ENCODE data around the gene PDE4D. TPM values are rescaled to one million over a fixed set of nuclear protein-coding genes. Genes with fewer than 3 reads are reported as not detected.
"Not testable (repeated sequence)": the region's sequence is repeated elsewhere in the genome, so short reads cannot be mapped to it uniquely, and the experiment has no call there.

Gene PDE4D
- total and polyA plus RNA-seq, 9 donors: 21.1 to 65.9 (median 33.0) TPM

DNA sequence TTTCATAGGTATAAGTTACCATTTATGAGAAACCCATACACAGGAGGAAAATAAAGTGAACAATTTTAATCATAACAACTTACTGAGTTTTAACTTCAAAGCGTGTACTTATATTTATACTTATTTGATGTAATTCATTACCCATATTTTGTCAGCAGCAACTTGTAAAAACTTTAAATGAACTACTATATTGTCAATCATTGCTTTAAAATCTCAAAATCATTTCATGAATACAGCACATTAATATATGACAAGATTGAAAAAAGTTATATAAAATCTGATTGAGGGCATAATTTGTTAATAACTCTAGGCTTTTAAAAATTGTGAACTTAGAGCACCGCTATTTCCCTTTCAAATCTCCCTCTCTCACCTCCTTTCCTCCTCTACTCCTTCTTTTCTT lies 573.1 kb downstream of the PDE4D start:
- H3K4me1 ChIP-seq (ENCODE audit: control insufficient read depth, insufficient read depth, low read length): peaks cover 23% of the 10 kb centered on the region
- no peaks in the 10 kb centered on the region for H3K9me3 ChIP-seq (replicated peaks; ENCODE audit: control insufficient read depth, low read depth, low read length)
- DNase-seq: no peak
- H3K27me3 ChIP-seq (ENCODE audit: control insufficient read depth, insufficient read depth, low read length): no peaks in the 10 kb centered on the region
- no peaks in the 10 kb centered on the region for H3K36me3 ChIP-seq (ENCODE audit: control insufficient read depth, insufficient read depth, low read length)
- no CpG with 5 or more reads among the region's 2 CpGs for WGBS (ENCODE audit: insufficient coverage)
- no peak overlapping the region for H3K4me3 ChIP-seq (ENCODE audit: low read length)
- no peak overlapping the region for H3K27ac ChIP-seq (ENCODE audit: low read length)

DNA sequence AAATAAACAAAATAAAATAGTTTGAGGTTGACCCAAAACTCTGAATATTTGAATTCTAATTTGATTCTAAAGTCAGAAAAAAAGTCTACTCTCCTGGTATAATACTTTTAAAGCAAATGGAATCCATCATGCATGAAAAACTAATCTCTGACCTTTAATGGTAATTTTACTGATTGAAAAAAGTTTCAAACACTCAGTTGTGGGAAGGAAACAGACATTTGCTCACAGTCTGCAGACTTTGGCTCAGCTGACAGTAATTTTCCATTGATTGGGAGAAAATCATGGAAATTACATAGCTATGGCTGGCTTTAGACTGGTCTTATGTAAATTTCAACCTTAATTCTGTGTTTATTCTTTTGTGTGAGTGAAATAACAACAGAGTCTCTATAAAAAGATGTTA lies 574.3 kb downstream of the PDE4D start:
- Histone ChIP-seq H3K4me1 (ENCODE audit: control insufficient read depth, insufficient read depth, low read length) (peaks cover 31% of the 10 kb centered on the region), H3K4me3 (ENCODE audit: low read length) (no peak overlapping the region), H3K36me3 (ENCODE audit: control insufficient read depth, insufficient read depth, low read length) (no peaks in the 10 kb centered on the region), H3K9me3 (replicated peaks; ENCODE audit: control insufficient read depth, low read depth, low read length) (no peaks in the 10 kb centered on the region), H3K27ac (ENCODE audit: low read length) (peak overlapping the region; percentile 93), H3K27me3 (ENCODE audit: control insufficient read depth, insufficient read depth, low read length) (no peaks in the 10 kb centered on the region)
- peak; percentile 92 for DNase-seq

DNA sequence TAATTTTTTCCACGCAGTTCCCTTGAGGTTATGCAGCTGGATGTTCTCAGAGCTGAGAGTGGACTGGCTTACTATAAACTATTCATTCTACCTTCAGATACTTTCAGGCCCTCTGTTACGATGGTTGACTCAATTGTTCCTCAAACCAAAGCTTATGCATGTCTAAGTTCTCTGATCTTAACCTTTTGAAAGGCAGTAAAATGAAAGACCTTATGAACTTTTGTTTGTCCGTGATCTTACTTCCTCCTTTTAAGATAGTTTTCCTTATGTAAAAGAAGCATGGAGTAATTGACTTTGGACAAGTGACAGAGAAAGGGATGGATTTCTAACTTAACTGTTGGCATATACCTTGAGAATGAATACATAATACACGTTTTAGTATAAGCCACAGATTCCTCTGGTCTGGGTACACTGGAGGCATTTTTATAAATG lies 575.7 kb downstream of the PDE4D start:
- Histone ChIP-seq H3K4me1 (ENCODE audit: control insufficient read depth, insufficient read depth, low read length) (peaks cover 33% of the 10 kb centered on the region), H3K9me3 (replicated peaks; ENCODE audit: control insufficient read depth, low read depth, low read length) (no peaks in the 10 kb centered on the region), H3K36me3 (ENCODE audit: control insufficient read depth, insufficient read depth, low read length) (no peaks in the 10 kb centered on the region), H3K27ac (ENCODE audit: low read length) (peak overlapping the region; percentile 93), H3K27me3 (ENCODE audit: control insufficient read depth, insufficient read depth, low read length) (no peaks in the 10 kb centered on the region), H3K4me3 (ENCODE audit: low read length) (no peak overlapping the region)
- no CpG with 5 or more reads among the region's 4 CpGs for WGBS (ENCODE audit: insufficient coverage)
- peak; percentile 95 for DNase-seq

DNA sequence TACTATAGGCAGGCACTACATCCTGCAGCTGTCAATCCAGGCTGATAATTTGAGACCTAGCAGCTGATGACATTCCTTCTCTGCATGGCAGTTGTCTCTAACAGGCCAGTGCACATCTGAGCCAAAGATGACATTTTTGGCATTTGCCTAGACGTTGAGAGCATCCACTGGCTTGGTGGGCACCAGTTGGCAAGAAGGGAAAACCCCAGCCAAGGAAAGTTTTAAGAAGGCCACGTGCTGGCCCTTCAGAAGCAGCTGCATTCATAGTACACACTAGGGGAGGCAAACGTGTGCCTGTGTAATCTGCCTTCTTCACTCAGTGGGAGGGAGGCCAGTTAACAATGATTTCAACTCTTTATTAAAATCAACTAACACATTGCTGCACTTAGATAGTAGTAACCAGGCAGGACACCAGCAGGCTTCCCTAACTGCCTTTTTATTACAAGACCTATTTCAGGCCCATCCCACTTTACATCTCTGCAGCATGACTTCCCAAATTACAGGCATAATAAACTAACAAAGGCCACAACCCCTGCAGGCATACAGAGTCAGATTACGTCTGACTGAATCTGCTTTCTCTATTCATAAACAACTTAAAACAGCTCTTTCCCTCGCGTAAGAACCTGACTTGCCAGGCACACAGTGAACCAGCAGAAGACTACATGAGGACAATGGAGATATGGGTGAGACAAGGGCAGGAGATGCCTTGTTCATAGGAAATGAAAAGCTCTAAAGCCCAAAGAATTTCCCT lies 576.3 kb downstream of the PDE4D start:
- no peaks in the 10 kb centered on the region for H3K36me3 ChIP-seq (ENCODE audit: control insufficient read depth, insufficient read depth, low read length)
- H3K4me3 ChIP-seq (ENCODE audit: low read length): no peak overlapping the region
- H3K27me3 ChIP-seq (ENCODE audit: control insufficient read depth, insufficient read depth, low read length): no peaks in the 10 kb centered on the region
- H3K27ac ChIP-seq (ENCODE audit: low read length): peak overlapping the region; percentile 93
- H3K9me3 ChIP-seq (replicated peaks; ENCODE audit: control insufficient read depth, low read depth, low read length): no peaks in the 10 kb centered on the region
- peaks cover 35% of the 10 kb centered on the region for H3K4me1 ChIP-seq (ENCODE audit: control insufficient read depth, insufficient read depth, low read length)
- DNase-seq: peak; percentile 90
- WGBS (ENCODE audit: insufficient coverage): 6% methylated on average over 4 of the region's 6 CpGs

DNA sequence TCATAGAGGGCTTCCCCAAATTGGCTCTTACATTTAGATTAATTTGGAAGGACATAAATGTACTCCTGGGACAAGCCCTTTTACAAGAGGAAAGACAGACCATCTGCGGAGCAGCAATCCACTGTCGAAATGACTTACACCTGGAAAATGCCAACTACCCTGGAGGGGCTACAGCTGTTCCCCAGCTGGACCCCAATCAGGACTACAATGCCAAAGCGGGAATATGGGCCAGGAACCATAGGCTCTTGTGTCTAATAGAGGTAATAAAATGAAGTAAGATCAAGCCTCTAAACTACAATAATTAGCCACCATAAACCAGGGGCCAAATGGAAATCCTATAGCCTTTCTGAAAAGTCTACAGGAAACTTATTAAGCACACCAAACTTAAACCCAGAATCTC lies 581.3 kb downstream of the PDE4D start:
- Histone ChIP-seq H3K4me1 (ENCODE audit: control insufficient read depth, insufficient read depth, low read length) (peaks cover 29% of the 10 kb centered on the region), H3K9me3 (replicated peaks; ENCODE audit: control insufficient read depth, low read depth, low read length) (no peaks in the 10 kb centered on the region), H3K27me3 (ENCODE audit: control insufficient read depth, insufficient read depth, low read length) (no peaks in the 10 kb centered on the region), H3K36me3 (ENCODE audit: control insufficient read depth, insufficient read depth, low read length) (no peaks in the 10 kb centered on the region), H3K27ac (ENCODE audit: low read length) (no peak overlapping the region), H3K4me3 (ENCODE audit: low read length) (no peak overlapping the region)
- DNase-seq: no peak
- WGBS (ENCODE audit: insufficient coverage): 34% methylated on average over 2 of the region's 3 CpGs

DNA sequence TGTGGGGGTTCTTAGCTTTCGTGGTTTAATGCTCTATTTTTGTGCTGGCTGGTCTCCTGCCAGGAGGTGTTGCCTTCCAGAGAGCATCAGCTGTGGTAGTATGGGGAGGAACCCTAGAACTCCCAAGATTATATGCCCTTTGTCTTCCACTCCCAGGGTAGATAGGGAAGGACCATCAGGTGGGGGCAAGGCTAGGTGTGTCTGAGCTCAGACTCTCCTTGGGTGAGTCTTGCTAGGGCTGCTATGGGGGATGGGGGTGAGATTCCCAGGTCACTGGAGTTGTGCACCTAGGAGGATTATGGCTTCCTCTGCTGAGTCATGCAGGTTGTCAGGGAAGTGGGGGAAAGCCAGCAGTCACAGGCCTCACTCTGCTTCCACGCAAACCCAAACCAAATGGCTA lies 584.8 kb downstream of the PDE4D start:
- H3K36me3 ChIP-seq (ENCODE audit: control insufficient read depth, insufficient read depth, low read length); DNase-seq; H3K4me1 ChIP-seq (ENCODE audit: control insufficient read depth, insufficient read depth, low read length); H3K4me3 ChIP-seq (ENCODE audit: low read length); H3K27ac ChIP-seq (ENCODE audit: low read length); H3K27me3 ChIP-seq (ENCODE audit: control insufficient read depth, insufficient read depth, low read length); H3K9me3 ChIP-seq (replicated peaks; ENCODE audit: control insufficient read depth, low read depth, low read length): not testable (repeated sequence)
- WGBS (ENCODE audit: insufficient coverage): 67% methylated on average over 1 of the region's 2 CpGs

DNA sequence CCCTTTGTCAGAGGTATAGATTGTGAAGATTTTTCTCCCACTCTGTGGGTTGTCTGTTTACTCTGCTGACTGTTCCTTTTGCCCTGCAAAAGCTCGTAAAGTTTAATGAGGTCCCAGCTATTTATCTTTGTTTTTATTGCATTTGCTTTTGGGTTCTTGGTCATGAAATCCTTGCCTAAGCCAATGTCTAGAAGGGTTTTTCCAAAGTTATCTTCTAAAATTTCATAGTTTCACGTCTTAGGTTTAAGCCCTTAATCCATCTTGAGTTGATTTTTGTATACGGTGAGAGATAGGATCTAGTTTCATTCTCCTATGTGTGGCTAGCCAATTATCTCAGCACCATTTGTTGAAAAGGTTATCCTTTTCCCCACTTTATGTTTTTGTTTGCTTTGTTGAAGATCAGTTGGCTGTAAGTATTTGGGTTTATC lies 590.2 kb downstream of the PDE4D start:
- not testable (repeated sequence) for DNase-seq; H3K27ac ChIP-seq (ENCODE audit: low read length); H3K4me1 ChIP-seq (ENCODE audit: control insufficient read depth, insufficient read depth, low read length); H3K9me3 ChIP-seq (replicated peaks; ENCODE audit: control insufficient read depth, low read depth, low read length); H3K36me3 ChIP-seq (ENCODE audit: control insufficient read depth, insufficient read depth, low read length); H3K4me3 ChIP-seq (ENCODE audit: low read length); H3K27me3 ChIP-seq (ENCODE audit: control insufficient read depth, insufficient read depth, low read length)
- no CpG with 5 or more reads among the region's 3 CpGs for WGBS (ENCODE audit: insufficient coverage)

DNA sequence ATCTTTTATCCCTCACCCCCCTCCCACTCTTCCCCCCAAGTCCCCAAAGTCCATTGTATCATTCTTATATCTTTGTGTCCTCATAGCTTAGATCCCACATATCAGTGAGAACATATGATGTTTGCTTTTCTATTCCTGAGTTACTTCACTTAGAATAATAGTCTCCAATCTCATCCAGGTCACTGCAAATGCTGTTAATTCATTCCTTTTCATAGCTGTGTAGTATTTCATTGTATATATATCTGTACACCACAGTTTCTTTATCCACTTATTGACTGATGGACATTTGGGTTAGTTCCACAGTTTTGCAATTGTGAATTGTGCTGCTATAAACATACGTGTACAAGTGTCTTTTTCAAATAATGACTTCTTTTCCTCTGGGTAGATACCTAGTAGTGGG lies 591.0 kb downstream of the PDE4D start:
- DNase-seq; H3K4me1 ChIP-seq (ENCODE audit: control insufficient read depth, insufficient read depth, low read length); H3K4me3 ChIP-seq (ENCODE audit: low read length); H3K27me3 ChIP-seq (ENCODE audit: control insufficient read depth, insufficient read depth, low read length); H3K36me3 ChIP-seq (ENCODE audit: control insufficient read depth, insufficient read depth, low read length); H3K27ac ChIP-seq (ENCODE audit: low read length); H3K9me3 ChIP-seq (replicated peaks; ENCODE audit: control insufficient read depth, low read depth, low read length): not testable (repeated sequence)
- WGBS (ENCODE audit: insufficient coverage): no CpG with 5 or more reads among the region's 1 CpG

DNA sequence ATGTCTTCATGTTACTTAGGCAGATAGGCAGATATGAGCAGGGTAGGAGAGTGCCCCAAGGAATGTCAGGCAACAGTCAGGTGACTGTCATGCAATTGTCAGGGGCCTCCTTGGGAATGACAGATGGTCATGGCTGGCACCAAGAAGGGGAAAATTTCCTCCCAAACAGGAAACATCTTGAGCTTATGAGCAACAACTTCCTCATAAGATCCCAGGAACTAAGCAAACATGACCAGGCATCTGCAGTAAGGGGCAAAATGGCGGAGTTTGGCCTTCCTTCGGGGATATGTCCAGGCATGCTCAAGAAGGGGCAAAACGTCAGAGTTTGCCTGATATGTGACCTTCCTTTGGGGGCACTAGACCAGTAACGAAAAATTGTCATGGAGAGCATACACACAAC lies 591.8 kb downstream of the PDE4D start:
- Histone ChIP-seq H3K27me3 (ENCODE audit: control insufficient read depth, insufficient read depth, low read length) (no peaks in the 10 kb centered on the region), H3K9me3 (replicated peaks; ENCODE audit: control insufficient read depth, low read depth, low read length) (no peaks in the 10 kb centered on the region), H3K36me3 (ENCODE audit: control insufficient read depth, insufficient read depth, low read length) (no peaks in the 10 kb centered on the region), H3K27ac (ENCODE audit: low read length) (no peak overlapping the region), H3K4me1 (ENCODE audit: control insufficient read depth, insufficient read depth, low read length) (no peaks in the 10 kb centered on the region), H3K4me3 (ENCODE audit: low read length) (no peak overlapping the region)
- WGBS (ENCODE audit: insufficient coverage): 92% methylated on average over 4 of the region's 4 CpGs
- DNase-seq: no peak

DNA sequence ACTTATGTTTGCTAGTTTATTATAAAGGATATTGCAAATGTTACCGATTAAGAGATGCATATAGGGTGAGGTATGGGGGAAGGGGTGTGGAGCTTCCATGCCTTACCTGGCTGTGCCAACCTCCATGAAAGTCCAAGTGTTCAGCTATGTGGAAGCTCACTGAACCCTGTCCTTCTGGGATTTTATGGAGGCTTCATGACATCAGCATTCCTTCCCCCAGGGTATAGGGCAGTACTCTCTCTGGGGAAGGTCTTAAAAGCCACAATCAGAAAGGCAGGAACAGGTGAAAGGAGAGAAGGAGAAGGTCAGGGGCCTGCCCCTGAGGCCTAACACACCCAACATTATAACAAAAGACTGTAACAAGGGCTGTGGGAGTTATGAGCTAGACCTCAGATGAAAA lies 592.6 kb downstream of the PDE4D start:
- no peaks in the 10 kb centered on the region for H3K36me3 ChIP-seq (ENCODE audit: control insufficient read depth, insufficient read depth, low read length)
- no peak overlapping the region for H3K27ac ChIP-seq (ENCODE audit: low read length)
- H3K4me1 ChIP-seq (ENCODE audit: control insufficient read depth, insufficient read depth, low read length): no peaks in the 10 kb centered on the region
- 80% methylated on average over 1 of the region's 1 CpG for WGBS (ENCODE audit: insufficient coverage)
- no peak for DNase-seq
- no peaks in the 10 kb centered on the region for H3K27me3 ChIP-seq (ENCODE audit: control insufficient read depth, insufficient read depth, low read length)
- no peak overlapping the region for H3K4me3 ChIP-seq (ENCODE audit: low read length)
- H3K9me3 ChIP-seq (replicated peaks; ENCODE audit: control insufficient read depth, low read depth, low read length): no peaks in the 10 kb centered on the region

DNA sequence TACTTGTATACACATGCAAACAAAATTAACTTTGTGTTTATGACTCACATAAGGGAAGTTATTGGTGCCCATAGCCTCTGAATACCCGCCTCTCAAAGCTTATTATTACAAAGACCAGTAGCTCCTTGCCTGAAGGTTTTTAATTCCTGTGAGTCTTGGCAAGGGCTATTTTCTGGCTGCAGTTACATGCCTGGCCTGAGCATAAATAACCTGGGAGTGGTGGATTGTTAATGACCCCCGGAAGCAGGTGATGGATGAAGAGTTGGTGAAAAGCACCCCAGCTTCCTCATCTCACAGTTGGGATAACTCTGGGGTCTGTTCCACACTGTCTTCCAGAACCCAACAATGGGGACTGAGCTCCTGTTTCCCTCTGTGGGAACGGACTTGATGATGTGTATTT lies 594.5 kb downstream of the PDE4D start:
- no peak overlapping the region for H3K4me3 ChIP-seq (ENCODE audit: low read length)
- no peak overlapping the region for H3K27ac ChIP-seq (ENCODE audit: low read length)
- no peaks in the 10 kb centered on the region for H3K9me3 ChIP-seq (replicated peaks; ENCODE audit: control insufficient read depth, low read depth, low read length)
- no peak for DNase-seq
- H3K4me1 ChIP-seq (ENCODE audit: control insufficient read depth, insufficient read depth, low read length): no peaks in the 10 kb centered on the region
- no peaks in the 10 kb centered on the region for H3K27me3 ChIP-seq (ENCODE audit: control insufficient read depth, insufficient read depth, low read length)
- no CpG with 5 or more reads among the region's 3 CpGs for WGBS (ENCODE audit: insufficient coverage)
- no peaks in the 10 kb centered on the region for H3K36me3 ChIP-seq (ENCODE audit: control insufficient read depth, insufficient read depth, low read length)
